ENCODE measurements around the gene ARFGEF3. TPM values are rescaled to one million over a fixed set of nuclear protein-coding genes. Genes with fewer than 3 reads are reported as not detected.

The ARFGEF3 gene
- total and polyA plus RNA-seq, 4 donors, result 4.7 to 28.1 (median 14.0) TPM

DNA sequence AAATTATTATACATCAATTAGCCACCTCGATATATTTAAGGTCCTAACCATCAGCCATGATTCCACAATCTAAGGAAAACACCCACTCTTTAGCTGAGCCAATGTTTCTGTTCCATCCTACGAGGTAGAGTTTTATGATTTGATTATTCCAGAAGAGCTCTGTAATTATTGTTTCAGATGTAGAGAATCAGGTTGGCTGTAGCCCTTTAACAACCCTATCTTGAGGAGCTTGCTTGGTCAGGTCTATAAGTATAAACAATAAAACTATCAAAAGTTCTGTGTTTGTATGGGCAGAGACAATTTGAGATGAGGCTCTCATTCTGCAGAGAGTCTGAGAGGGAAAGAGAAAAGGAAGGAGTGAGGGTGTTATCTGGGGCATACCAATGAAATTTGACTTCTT is 56.7 kb downstream of the ARFGEF3 start, which contains the start of gene PBOV1:
Gene PBOV1, minus strand, starts transcription at position 43 of the 400 bp plus-strand sequence. CDS start 96 bp downstream, outside the sequence.
- TF ChIP-seq, protein P1, sequence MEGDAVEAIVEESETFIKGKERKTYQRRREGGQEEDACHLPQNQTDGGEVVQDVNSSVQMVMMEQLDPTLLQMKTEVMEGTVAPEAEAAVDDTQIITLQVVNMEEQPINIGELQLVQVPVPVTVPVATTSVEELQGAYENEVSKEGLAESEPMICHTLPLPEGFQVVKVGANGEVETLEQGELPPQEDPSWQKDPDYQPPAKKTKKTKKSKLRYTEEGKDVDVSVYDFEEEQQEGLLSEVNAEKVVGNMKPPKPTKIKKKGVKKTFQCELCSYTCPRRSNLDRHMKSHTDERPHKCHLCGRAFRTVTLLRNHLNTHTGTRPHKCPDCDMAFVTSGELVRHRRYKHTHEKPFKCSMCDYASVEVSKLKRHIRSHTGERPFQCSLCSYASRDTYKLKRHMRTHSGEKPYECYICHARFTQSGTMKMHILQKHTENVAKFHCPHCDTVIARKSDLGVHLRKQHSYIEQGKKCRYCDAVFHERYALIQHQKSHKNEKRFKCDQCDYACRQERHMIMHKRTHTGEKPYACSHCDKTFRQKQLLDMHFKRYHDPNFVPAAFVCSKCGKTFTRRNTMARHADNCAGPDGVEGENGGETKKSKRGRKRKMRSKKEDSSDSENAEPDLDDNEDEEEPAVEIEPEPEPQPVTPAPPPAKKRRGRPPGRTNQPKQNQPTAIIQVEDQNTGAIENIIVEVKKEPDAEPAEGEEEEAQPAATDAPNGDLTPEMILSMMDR (IDR thresholded peaks at IDR 0.05; ENCODE audit: control extremely low read depth, extremely low read depth), result no peak
- WGBS, 2 donors, result 87 to 89% methylated on average over 2 of the region's 2 CpGs
- no peak for DNase-seq
- H3K4me1 ChIP-seq (ENCODE audit: control insufficient read depth in 5 of 5, insufficient read depth in 5 of 5, low read length in 5 of 5), result no peaks in the 10 kb centered on the region
- H3K27me3 ChIP-seq (ENCODE audit: control insufficient read depth in 3 of 3, insufficient read depth in 3 of 3, low read length in 2 of 3), result no peaks in the 10 kb centered on the region
- ATAC-seq (ENCODE audit: insufficient read depth, low FRiP score), result no peak
- no peak within 1 kb of the TSS for H3K27ac ChIP-seq (ENCODE audit: low read depth in 1 of 2, low read length in 1 of 2)
- no peak within 1 kb of the TSS for H3K4me3 ChIP-seq
- no peaks in the 10 kb centered on the region for H3K36me3 ChIP-seq (ENCODE audit: control insufficient read depth in 4 of 4, insufficient read depth in 4 of 4, low read length in 4 of 4)
- H3K9me3 ChIP-seq (ENCODE audit: control insufficient read depth in 4 of 4, insufficient read depth in 3 of 4, low read length in 3 of 4), result no peaks in the 10 kb centered on the region
- H3K9ac ChIP-seq (ENCODE audit: insufficient read depth in 1 of 2, low read length in 2 of 2), result no peak within 1 kb of the TSS

DNA sequence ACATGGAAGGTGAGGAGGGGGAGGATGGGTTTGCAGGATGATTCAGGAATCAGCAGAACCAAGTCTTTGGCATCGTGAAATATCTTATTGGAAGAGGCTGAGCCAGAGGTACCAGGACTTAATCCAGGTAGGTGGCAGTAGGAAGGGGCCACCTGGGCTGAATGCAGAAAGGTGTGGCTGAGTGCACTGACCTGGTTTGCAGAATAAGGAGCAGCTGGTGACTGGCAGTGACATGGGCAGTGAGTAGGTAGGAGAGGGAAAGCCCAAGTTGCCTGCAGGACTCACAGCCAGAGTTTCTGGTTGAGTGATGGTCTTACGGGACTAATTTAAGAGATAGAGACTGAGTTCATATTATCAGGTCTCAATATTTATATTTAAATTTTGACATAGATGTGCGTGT is 57.7 kb downstream of the ARFGEF3 start:
- Histone ChIP-seq H3K4me3 (no peak overlapping the region), H3K27ac (ENCODE audit: low read depth in 1 of 2, low read length in 1 of 2) (no peak overlapping the region), H3K9me3 (ENCODE audit: control insufficient read depth in 4 of 4, insufficient read depth in 3 of 4, low read length in 3 of 4) (no peaks in the 10 kb centered on the region), H3K4me1 (ENCODE audit: control insufficient read depth in 5 of 5, insufficient read depth in 5 of 5, low read length in 5 of 5) (no peaks in the 10 kb centered on the region), H3K27me3 (ENCODE audit: control insufficient read depth in 3 of 3, insufficient read depth in 3 of 3, low read length in 2 of 3) (no peaks in the 10 kb centered on the region), H3K9ac (ENCODE audit: insufficient read depth in 1 of 2, low read length in 2 of 2) (no peak overlapping the region), H3K36me3 (ENCODE audit: control insufficient read depth in 4 of 4, insufficient read depth in 4 of 4, low read length in 4 of 4) (peaks cover 0 to 2% (median 0%) of the 10 kb centered on the region in 4 donors)
- DNase-seq, result no peak
- TF ChIP-seq, protein P1 (IDR thresholded peaks at IDR 0.05; ENCODE audit: control extremely low read depth, extremely low read depth), result no peak
- no peak for ATAC-seq (ENCODE audit: insufficient read depth, low FRiP score)
- WGBS, 2 donors, result 89 to 96% methylated on average over 3 of the region's 3 CpGs

DNA sequence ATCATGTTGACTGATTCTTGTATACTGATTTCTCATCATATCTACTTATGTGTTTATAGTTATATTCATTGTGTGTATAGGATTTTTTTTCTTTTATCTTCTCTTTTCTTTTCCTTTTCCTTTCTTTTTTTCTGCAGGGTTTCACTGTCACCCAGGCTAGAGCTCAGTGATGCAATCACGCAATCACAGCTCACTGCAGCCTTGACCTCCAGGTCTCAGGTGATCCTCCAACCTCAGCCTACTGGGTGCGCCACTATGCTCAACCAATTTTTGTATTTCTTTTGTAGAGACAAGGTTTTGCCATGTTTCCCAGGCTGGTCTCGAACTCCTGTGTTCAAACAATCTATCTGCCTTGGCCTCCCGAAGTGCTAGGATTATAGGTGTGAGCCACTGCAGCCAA is 58.2 kb downstream of the ARFGEF3 start:
- Histone ChIP-seq H3K36me3 (ENCODE audit: control insufficient read depth in 4 of 4, insufficient read depth in 4 of 4, low read length in 4 of 4) (peaks cover 0 to 3% (median 0%) of the 10 kb centered on the region in 4 donors), H3K9me3 (ENCODE audit: control insufficient read depth in 4 of 4, insufficient read depth in 3 of 4, low read length in 3 of 4) (no peaks in the 10 kb centered on the region), H3K27ac (ENCODE audit: low read depth in 1 of 2, low read length in 1 of 2) (no peak overlapping the region), H3K27me3 (ENCODE audit: control insufficient read depth in 3 of 3, insufficient read depth in 3 of 3, low read length in 2 of 3) (no peaks in the 10 kb centered on the region), H3K9ac (ENCODE audit: insufficient read depth in 1 of 2, low read length in 2 of 2) (no peak overlapping the region), H3K4me3 (no peak overlapping the region), H3K4me1 (ENCODE audit: control insufficient read depth in 5 of 5, insufficient read depth in 5 of 5, low read length in 5 of 5) (no peaks in the 10 kb centered on the region)
- TF ChIP-seq, protein P1 (IDR thresholded peaks at IDR 0.05; ENCODE audit: control extremely low read depth, extremely low read depth), result no peak
- 96 to 100% methylated on average over 4 of the region's 4 CpGs for WGBS, 2 donors
- DNase-seq (no peak), ATAC-seq (ENCODE audit: insufficient read depth, low FRiP score) (no peak)

Data from lung (tissue), 12 donors.